ENCODE data around the gene FBXW7. TPM values are rescaled to one million over a fixed set of nuclear protein-coding genes. Genes with fewer than 3 reads are reported as not detected.

FBXW7 gene
- total and polyA plus RNA-seq, 2 of the 8 experiments (the other 6 are each of a cell fraction or from before 2014, with no cell fraction given): 6.0 to 26.7 TPM

DNA sequence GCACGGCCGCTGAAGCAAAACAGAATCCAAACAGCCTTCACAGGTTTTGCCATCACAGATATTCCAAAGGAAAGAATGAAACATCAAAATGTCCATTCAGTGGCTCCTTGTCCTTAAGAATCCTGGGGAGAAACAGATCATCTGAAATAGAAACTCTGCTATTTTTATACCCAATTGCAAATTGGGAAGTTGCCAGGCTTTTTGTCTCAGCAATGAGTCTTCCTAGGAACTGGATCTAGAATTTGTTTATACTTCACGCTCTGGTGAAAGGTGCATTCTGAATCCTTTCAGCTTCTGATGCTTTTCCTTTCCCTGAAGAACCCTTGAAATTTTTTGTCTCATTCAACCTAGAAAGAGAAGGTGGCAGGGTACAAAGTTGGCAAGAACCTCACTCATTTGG is 218.9 kb downstream of the FBXW7 start (continued):
- TF ChIP-seq, protein P1, sequence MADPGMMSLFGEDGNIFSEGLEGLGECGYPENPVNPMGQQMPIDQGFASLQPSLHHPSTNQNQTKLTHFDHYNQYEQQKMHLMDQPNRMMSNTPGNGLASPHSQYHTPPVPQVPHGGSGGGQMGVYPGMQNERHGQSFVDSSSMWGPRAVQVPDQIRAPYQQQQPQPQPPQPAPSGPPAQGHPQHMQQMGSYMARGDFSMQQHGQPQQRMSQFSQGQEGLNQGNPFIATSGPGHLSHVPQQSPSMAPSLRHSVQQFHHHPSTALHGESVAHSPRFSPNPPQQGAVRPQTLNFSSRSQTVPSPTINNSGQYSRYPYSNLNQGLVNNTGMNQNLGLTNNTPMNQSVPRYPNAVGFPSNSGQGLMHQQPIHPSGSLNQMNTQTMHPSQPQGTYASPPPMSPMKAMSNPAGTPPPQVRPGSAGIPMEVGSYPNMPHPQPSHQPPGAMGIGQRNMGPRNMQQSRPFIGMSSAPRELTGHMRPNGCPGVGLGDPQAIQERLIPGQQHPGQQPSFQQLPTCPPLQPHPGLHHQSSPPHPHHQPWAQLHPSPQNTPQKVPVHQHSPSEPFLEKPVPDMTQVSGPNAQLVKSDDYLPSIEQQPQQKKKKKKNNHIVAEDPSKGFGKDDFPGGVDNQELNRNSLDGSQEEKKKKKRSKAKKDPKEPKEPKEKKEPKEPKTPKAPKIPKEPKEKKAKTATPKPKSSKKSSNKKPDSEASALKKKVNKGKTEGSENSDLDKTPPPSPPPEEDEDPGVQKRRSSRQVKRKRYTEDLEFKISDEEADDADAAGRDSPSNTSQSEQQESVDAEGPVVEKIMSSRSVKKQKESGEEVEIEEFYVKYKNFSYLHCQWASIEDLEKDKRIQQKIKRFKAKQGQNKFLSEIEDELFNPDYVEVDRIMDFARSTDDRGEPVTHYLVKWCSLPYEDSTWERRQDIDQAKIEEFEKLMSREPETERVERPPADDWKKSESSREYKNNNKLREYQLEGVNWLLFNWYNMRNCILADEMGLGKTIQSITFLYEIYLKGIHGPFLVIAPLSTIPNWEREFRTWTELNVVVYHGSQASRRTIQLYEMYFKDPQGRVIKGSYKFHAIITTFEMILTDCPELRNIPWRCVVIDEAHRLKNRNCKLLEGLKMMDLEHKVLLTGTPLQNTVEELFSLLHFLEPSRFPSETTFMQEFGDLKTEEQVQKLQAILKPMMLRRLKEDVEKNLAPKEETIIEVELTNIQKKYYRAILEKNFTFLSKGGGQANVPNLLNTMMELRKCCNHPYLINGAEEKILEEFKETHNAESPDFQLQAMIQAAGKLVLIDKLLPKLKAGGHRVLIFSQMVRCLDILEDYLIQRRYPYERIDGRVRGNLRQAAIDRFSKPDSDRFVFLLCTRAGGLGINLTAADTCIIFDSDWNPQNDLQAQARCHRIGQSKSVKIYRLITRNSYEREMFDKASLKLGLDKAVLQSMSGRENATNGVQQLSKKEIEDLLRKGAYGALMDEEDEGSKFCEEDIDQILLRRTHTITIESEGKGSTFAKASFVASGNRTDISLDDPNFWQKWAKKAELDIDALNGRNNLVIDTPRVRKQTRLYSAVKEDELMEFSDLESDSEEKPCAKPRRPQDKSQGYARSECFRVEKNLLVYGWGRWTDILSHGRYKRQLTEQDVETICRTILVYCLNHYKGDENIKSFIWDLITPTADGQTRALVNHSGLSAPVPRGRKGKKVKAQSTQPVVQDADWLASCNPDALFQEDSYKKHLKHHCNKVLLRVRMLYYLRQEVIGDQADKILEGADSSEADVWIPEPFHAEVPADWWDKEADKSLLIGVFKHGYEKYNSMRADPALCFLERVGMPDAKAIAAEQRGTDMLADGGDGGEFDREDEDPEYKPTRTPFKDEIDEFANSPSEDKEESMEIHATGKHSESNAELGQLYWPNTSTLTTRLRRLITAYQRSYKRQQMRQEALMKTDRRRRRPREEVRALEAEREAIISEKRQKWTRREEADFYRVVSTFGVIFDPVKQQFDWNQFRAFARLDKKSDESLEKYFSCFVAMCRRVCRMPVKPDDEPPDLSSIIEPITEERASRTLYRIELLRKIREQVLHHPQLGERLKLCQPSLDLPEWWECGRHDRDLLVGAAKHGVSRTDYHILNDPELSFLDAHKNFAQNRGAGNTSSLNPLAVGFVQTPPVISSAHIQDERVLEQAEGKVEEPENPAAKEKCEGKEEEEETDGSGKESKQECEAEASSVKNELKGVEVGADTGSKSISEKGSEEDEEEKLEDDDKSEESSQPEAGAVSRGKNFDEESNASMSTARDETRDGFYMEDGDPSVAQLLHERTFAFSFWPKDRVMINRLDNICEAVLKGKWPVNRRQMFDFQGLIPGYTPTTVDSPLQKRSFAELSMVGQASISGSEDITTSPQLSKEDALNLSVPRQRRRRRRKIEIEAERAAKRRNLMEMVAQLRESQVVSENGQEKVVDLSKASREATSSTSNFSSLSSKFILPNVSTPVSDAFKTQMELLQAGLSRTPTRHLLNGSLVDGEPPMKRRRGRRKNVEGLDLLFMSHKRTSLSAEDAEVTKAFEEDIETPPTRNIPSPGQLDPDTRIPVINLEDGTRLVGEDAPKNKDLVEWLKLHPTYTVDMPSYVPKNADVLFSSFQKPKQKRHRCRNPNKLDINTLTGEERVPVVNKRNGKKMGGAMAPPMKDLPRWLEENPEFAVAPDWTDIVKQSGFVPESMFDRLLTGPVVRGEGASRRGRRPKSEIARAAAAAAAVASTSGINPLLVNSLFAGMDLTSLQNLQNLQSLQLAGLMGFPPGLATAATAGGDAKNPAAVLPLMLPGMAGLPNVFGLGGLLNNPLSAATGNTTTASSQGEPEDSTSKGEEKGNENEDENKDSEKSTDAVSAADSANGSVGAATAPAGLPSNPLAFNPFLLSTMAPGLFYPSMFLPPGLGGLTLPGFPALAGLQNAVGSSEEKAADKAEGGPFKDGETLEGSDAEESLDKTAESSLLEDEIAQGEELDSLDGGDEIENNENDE (IDR thresholded peaks at IDR 0.05; ENCODE audit: insufficient replicate concordance, low read length): no peak
- TF ChIP-seq, protein P2, sequence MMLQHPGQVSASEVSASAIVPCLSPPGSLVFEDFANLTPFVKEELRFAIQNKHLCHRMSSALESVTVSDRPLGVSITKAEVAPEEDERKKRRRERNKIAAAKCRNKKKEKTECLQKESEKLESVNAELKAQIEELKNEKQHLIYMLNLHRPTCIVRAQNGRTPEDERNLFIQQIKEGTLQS (IDR thresholded peaks at IDR 0.05; ENCODE audit: insufficient read depth, low read depth, low read length): no peak
- no peak for TF ChIP-seq YY1 (IDR thresholded peaks at IDR 0.05; ENCODE audit: low read depth, low read length)
- TF ChIP-seq RBBP5 (IDR thresholded peaks at IDR 0.05; ENCODE audit: borderline replicate concordance, low read depth, low read length): no peak
- TF ChIP-seq SP1 (IDR thresholded peaks at IDR 0.05; ENCODE audit: low read depth, low read length): no peak
- no peak for TF ChIP-seq BRCA1 (IDR thresholded peaks at IDR 0.05; ENCODE audit: low read depth, low read length)
- no peak for TF ChIP-seq RNF2 (IDR thresholded peaks at IDR 0.05; ENCODE audit: borderline replicate concordance, low read depth, low read length, missing control alignments, poor library complexity, severe bottlenecking)
- TF ChIP-seq SUZ12 (IDR thresholded peaks at IDR 0.05; ENCODE audit: low read length): no peak
- TF ChIP-seq CEBPB (IDR thresholded peaks at IDR 0.05; ENCODE audit: low read depth, low read length): no peak
- TF ChIP-seq ASH2L (IDR thresholded peaks at IDR 0.05; ENCODE audit: low read length): no peak
- no peak for TF ChIP-seq SIRT6 (IDR thresholded peaks at IDR 0.05; ENCODE audit: low read length)
- TF ChIP-seq SIN3A (conservative IDR thresholded peaks at IDR 0.05 in 1 of 2, IDR thresholded peaks at IDR 0.05 in 1 of 2; ENCODE audit: low read depth in 1 of 2, low read length in 2 of 2): no peak
